Suprapubic skin (tissue), 4 donors: ENCODE results near the gene TMEM207. TPM values are rescaled to one million over a fixed set of nuclear protein-coding genes. Genes with fewer than 3 reads are reported as not detected.
A peak's percentile ranks its signal among the peaks of the same experiment; 100 is the strongest.

ENCODE experiments used
- DNase-seq, 2 donors: peaks; one replicate each; pipeline ENCODE4 v3.0.0-alpha.2; 2019; ENCODE audit warnings: low spot score in 2 of 2
- H3K27ac ChIP-seq: fragments of 200-600 bp; sonication (generic); one replicate; pipeline ENCODE4 v1.5.1; 2019
- H3K27me3 ChIP-seq: fragments of 200-600 bp; sonication (generic); one replicate; pipeline ENCODE4 v1.5.1; 2019
- H3K36me3 ChIP-seq: fragments of 200-600 bp; sonication (generic); one replicate; pipeline ENCODE4 v1.5.1; 2019
- H3K4me1 ChIP-seq: fragments of 200-600 bp; sonication (generic); one replicate; pipeline ENCODE4 v1.5.1; 2019
- H3K4me3 ChIP-seq: fragments of 200-600 bp; sonication (generic); one replicate; pipeline ENCODE4 v1.5.1; 2019; ENCODE audit warnings: mild to moderate bottlenecking
- H3K9me3 ChIP-seq: fragments of 200-600 bp; sonication (generic); one replicate; pipeline ENCODE4 v1.5.1; 2019
- CTCF ChIP-seq, 2 donors: fragments of 200-600 bp in 1 of 2; fragments of 450-650 bp in 1 of 2; sonication (generic) in 1 of 2; IDR thresholded peaks; one replicate each; pipeline ENCODE4 v1.5.1; 2016 to 2019; ENCODE audit warnings: antibody characterized with exemption in 2 of 2, mild to moderate bottlenecking in 1 of 2, moderate library complexity in 1 of 2
- EP300 ChIP-seq: sonication (generic); formaldehyde crosslinking; IDR thresholded peaks from one replicate; pipeline ENCODE4 v1.6.1; 2017; ENCODE audit warnings: antibody characterized with exemption
- POLR2A ChIP-seq, 2 donors: fragments of 450-650 bp; IDR thresholded peaks; one replicate each; pipeline ENCODE4 v1.6.1; 2017; ENCODE audit warnings: antibody characterized with exemption in 2 of 2, mild to moderate bottlenecking in 2 of 2, moderate library complexity in 2 of 2
- POLR2AphosphoS5 ChIP-seq, 3 donors: sonication (generic); formaldehyde crosslinking; IDR thresholded peaks; one replicate each; pipeline ENCODE4 v1.6.1; 2017; ENCODE audit warnings: antibody characterized with exemption in 3 of 3
- WGBS: methylation state at CpG from one replicate; pipeline ENCODE4 v1.1.5; 2018; 5-methylcytosine and 5-hydroxymethylcytosine counted together
- total RNA-seq, 4 donors: library from RNA; depleted of rRNA; stranded (reverse); fragments of >200 nt; gene quantifications; one replicate each; pipeline ENCODE4 v1.1.0, GENCODE V29; 2016

Gene TMEM207
- total RNA-seq, 4 donors from 2014 or later: not detected

- H3K4me3 ChIP-seq: no peak overlapping the region
- H3K4me1 ChIP-seq: no peaks in the 10 kb centered on the region
- H3K27ac ChIP-seq: no peak overlapping the region
- no peaks in the 10 kb centered on the region for H3K27me3 ChIP-seq
- no peaks in the 10 kb centered on the region for H3K9me3 ChIP-seq
- WGBS: 81% methylated on average over 2 of the region's 2 CpGs
- no peak for DNase-seq
- TF ChIP-seq POLR2AphosphoS5 (IDR thresholded peaks at IDR 0.05) (no peak), POLR2A (IDR thresholded peaks at IDR 0.05) (no peak), EP300 (no peak), CTCF (IDR thresholded peaks at IDR 0.05) (no peak)
- H3K36me3 ChIP-seq: no peaks in the 10 kb centered on the region
Observed at GRCh38 chr3:190429681-190430080, 20.0 kb downstream of the TMEM207 start.

- Histone ChIP-seq H3K27ac (no peak overlapping the region), H3K36me3 (no peaks in the 10 kb centered on the region), H3K4me1 (no peaks in the 10 kb centered on the region), H3K4me3 (no peak overlapping the region), H3K27me3 (no peaks in the 10 kb centered on the region), H3K9me3 (no peaks in the 10 kb centered on the region)
- 71% methylated on average over 6 of the region's 6 CpGs for WGBS
- no peak for TF ChIP-seq EP300
- TF ChIP-seq POLR2A (IDR thresholded peaks at IDR 0.05): no peak
- no peak for TF ChIP-seq POLR2AphosphoS5 (IDR thresholded peaks at IDR 0.05)
- no peak for TF ChIP-seq CTCF (IDR thresholded peaks at IDR 0.05)
- DNase-seq: no peak
Observed at GRCh38 chr3:190426806-190427507, 22.7 kb downstream of the TMEM207 start.

- WGBS: 99% methylated on average over 1 of the region's 1 CpG
- Histone ChIP-seq H3K27me3 (no peaks in the 10 kb centered on the region), H3K27ac (no peak overlapping the region), H3K36me3 (no peaks in the 10 kb centered on the region), H3K9me3 (no peaks in the 10 kb centered on the region), H3K4me1 (no peaks in the 10 kb centered on the region), H3K4me3 (no peak overlapping the region)
- TF ChIP-seq CTCF (IDR thresholded peaks at IDR 0.05): no peak
- TF ChIP-seq EP300: no peak
- TF ChIP-seq POLR2AphosphoS5 (IDR thresholded peaks at IDR 0.05): no peak
- no peak for TF ChIP-seq POLR2A (IDR thresholded peaks at IDR 0.05)
- no peak for DNase-seq
Observed at GRCh38 chr3:190425833-190426232, 23.9 kb downstream of the TMEM207 start.

GRCh38 chr3:190424478-190425439 lies 24.9 kb downstream of the TMEM207 start:
- 29% methylated on average over 16 of the region's 16 CpGs for WGBS

More at GRCh38 chr3:190424478-190425439, 24.9 kb downstream of the TMEM207 start:
- Histone ChIP-seq H3K4me3 (no peak overlapping the region), H3K27me3 (no peaks in the 10 kb centered on the region), H3K36me3 (no peaks in the 10 kb centered on the region), H3K9me3 (no peaks in the 10 kb centered on the region), H3K4me1 (no peaks in the 10 kb centered on the region), H3K27ac (no peak overlapping the region)
- no peak for TF ChIP-seq POLR2AphosphoS5 (IDR thresholded peaks at IDR 0.05)
- no peak for TF ChIP-seq POLR2A (IDR thresholded peaks at IDR 0.05)
- TF ChIP-seq CTCF (IDR thresholded peaks at IDR 0.05): peak; percentile 58
- TF ChIP-seq EP300: no peak
- no peak for DNase-seq
